HEK293 (cell line): ENCODE results near the gene KANSL3.

Experiments
- ATF2 ChIP-seq: fragments of 450-650 bp; formaldehyde crosslinking; IDR thresholded peaks from 2 replicates; pipeline ENCODE4 v1.5.1; 2016; ENCODE audit warnings: missing biosample characterization, missing genetic modification characterization, low read depth
- BCL6B ChIP-seq: fragments of 450-650 bp; formaldehyde crosslinking; IDR thresholded peaks from 2 replicates; pipeline ENCODE4 v1.5.1; 2017; ENCODE audit warnings: missing biosample characterization, missing genetic modification characterization
- CTCF ChIP-seq: fragments of 450-650 bp; formaldehyde crosslinking; IDR thresholded peaks from 2 replicates; pipeline ENCODE4 v1.5.1; 2016; ENCODE audit warnings: missing biosample characterization, missing genetic modification characterization
- GLI4 ChIP-seq: fragments of 450-650 bp; formaldehyde crosslinking; IDR thresholded peaks from 2 replicates; pipeline ENCODE4 v1.5.1; 2016; ENCODE audit warnings: missing biosample characterization, missing genetic modification characterization
- GLIS2 ChIP-seq: fragments of 450-650 bp; formaldehyde crosslinking; IDR thresholded peaks from 2 replicates; pipeline ENCODE4 v1.5.1; 2016; ENCODE audit warnings: missing biosample characterization, missing genetic modification characterization
- KLF10 ChIP-seq: fragments of 450-650 bp; IDR thresholded peaks from 2 replicates; pipeline ENCODE4 v1.5.1; 2018; ENCODE audit warnings: missing biosample characterization, mild to moderate bottlenecking, missing genetic modification characterization
- KLF8 ChIP-seq: fragments of 450-650 bp; formaldehyde crosslinking; IDR thresholded peaks from 2 replicates; pipeline ENCODE4 v1.5.1; 2016; ENCODE audit warnings: missing biosample characterization, missing genetic modification characterization
- KLF9 ChIP-seq: fragments of 450-650 bp; formaldehyde crosslinking; IDR thresholded peaks from 2 replicates; pipeline ENCODE4 v1.5.1; 2016; ENCODE audit warnings: missing biosample characterization, missing genetic modification characterization, low read depth
- PATZ1 ChIP-seq: fragments of 450-650 bp; formaldehyde crosslinking; IDR thresholded peaks from 2 replicates; pipeline ENCODE4 v1.5.1; 2016; ENCODE audit warnings: missing biosample characterization, missing genetic modification characterization
- PBX3 ChIP-seq: sonication (generic); formaldehyde crosslinking; IDR thresholded peaks from 2 replicates; pipeline ENCODE4 v1.8.1; 2022; ENCODE audit warnings: mild to moderate bottlenecking, moderate library complexity, missing genetic modification reagents
- SCRT1 ChIP-seq: fragments of 450-650 bp; formaldehyde crosslinking; IDR thresholded peaks from 2 replicates; pipeline ENCODE4 v1.5.1; 2016; ENCODE audit warnings: missing biosample characterization, missing genetic modification characterization, borderline replicate concordance
- ZBTB1 ChIP-seq: fragments of 450-650 bp; formaldehyde crosslinking; IDR thresholded peaks from 2 replicates; pipeline ENCODE4 v1.5.1; 2016; ENCODE audit warnings: missing biosample characterization, missing genetic modification characterization
- ZBTB48 ChIP-seq: fragments of 450-650 bp; formaldehyde crosslinking; IDR thresholded peaks from 2 replicates; pipeline ENCODE4 v1.5.1; 2016; ENCODE audit warnings: missing biosample characterization, missing genetic modification characterization
- ZEB2 ChIP-seq: fragments of 450-650 bp; formaldehyde crosslinking; IDR thresholded peaks from 2 replicates; pipeline ENCODE4 v1.5.1; 2016; ENCODE audit warnings: missing biosample characterization, missing genetic modification characterization
- ZFP3 ChIP-seq: fragments of 450-650 bp; formaldehyde crosslinking; IDR thresholded peaks from 2 replicates; pipeline ENCODE4 v1.5.1; 2016; ENCODE audit warnings: low read depth, missing biosample characterization, missing genetic modification characterization
- ZNF146 ChIP-seq: fragments of 450-650 bp; formaldehyde crosslinking; IDR thresholded peaks from 2 replicates; pipeline ENCODE4 v1.5.1; 2016; ENCODE audit warnings: missing biosample characterization, missing genetic modification characterization
- ZNF175 ChIP-seq: fragments of 450-650 bp; formaldehyde crosslinking; IDR thresholded peaks from 2 replicates; pipeline ENCODE4 v1.5.1; 2016; ENCODE audit warnings: missing biosample characterization, missing genetic modification characterization
- ZNF18 ChIP-seq: fragments of 450-650 bp; formaldehyde crosslinking; IDR thresholded peaks from 2 replicates; pipeline ENCODE4 v1.5.1; 2016; ENCODE audit warnings: missing biosample characterization, missing genetic modification characterization
- ZNF274 ChIP-seq, 2 experiments: fragments of 200-500 bp in 1 of 2; fragments of 450-650 bp in 1 of 2; sonication (Bioruptor generic) in 1 of 2; formaldehyde crosslinking in 1 of 2; IDR thresholded peaks; 2 replicates each; pipeline versions ENCODE4 v1.5.1 to v1.6.1; 2014 to 2016; ENCODE audit warnings: borderline replicate concordance in 1 of 2, inconsistent platforms in 1 of 2, low read length in 1 of 2, missing biosample characterization in 1 of 2, missing genetic modification characterization in 1 of 2
- ZNF335 ChIP-seq: fragments of 450-650 bp; formaldehyde crosslinking; conservative IDR thresholded peaks from 2 replicates; pipeline ENCODE4 v1.5.1; 2016; ENCODE audit warnings: missing biosample characterization, missing genetic modification characterization
- ZNF350 ChIP-seq: fragments of 450-650 bp; formaldehyde crosslinking; IDR thresholded peaks from 2 replicates; pipeline ENCODE4 v1.5.0; 2017; ENCODE audit warnings: missing biosample characterization, mild to moderate bottlenecking, missing genetic modification characterization
- ZNF366 ChIP-seq: fragments of 450-650 bp; formaldehyde crosslinking; conservative IDR thresholded peaks from 2 replicates; pipeline ENCODE4 v1.5.1; 2016; ENCODE audit warnings: missing biosample characterization, missing genetic modification characterization
- ZNF514 ChIP-seq: fragments of 450-650 bp; formaldehyde crosslinking; IDR thresholded peaks from 2 replicates; pipeline ENCODE4 v1.5.1; 2016; ENCODE audit warnings: missing biosample characterization, missing genetic modification characterization
- ZNF544 ChIP-seq: fragments of 450-650 bp; formaldehyde crosslinking; IDR thresholded peaks from 2 replicates; pipeline ENCODE4 v1.5.0; 2017; ENCODE audit warnings: missing biosample characterization, missing genetic modification characterization
- ZNF560 ChIP-seq: fragments of 450-650 bp; formaldehyde crosslinking; IDR thresholded peaks from 2 replicates; pipeline ENCODE4 v1.5.1; 2017; ENCODE audit warnings: missing biosample characterization, missing genetic modification characterization, borderline replicate concordance
- ZNF571 ChIP-seq: fragments of 450-650 bp; formaldehyde crosslinking; IDR thresholded peaks from 2 replicates; pipeline ENCODE4 v1.5.0; 2017; ENCODE audit warnings: missing biosample characterization, missing genetic modification characterization
- ZNF585B ChIP-seq: fragments of 450-650 bp; formaldehyde crosslinking; IDR thresholded peaks from 2 replicates; pipeline ENCODE4 v1.5.1; 2016; ENCODE audit warnings: missing biosample characterization, missing genetic modification characterization
- ZNF596 ChIP-seq: fragments of 450-650 bp; IDR thresholded peaks from 2 replicates; pipeline ENCODE4 v1.5.0; 2018; ENCODE audit warnings: missing biosample characterization, mild to moderate bottlenecking, missing genetic modification characterization, moderate library complexity
- ZNF629 ChIP-seq: fragments of 450-650 bp; formaldehyde crosslinking; IDR thresholded peaks from 2 replicates; pipeline ENCODE4 v1.5.1; 2017; ENCODE audit warnings: missing biosample characterization, missing genetic modification characterization
- ZNF76 ChIP-seq: fragments of 450-650 bp; formaldehyde crosslinking; IDR thresholded peaks from 2 replicates; pipeline ENCODE4; 2016; ENCODE audit warnings: low read depth, missing biosample characterization, missing genetic modification characterization, borderline replicate concordance

The KANSL3 gene

GRCh38 chr2:96556441-96557330 lies 81.4 kb downstream of the KANSL3 start (continued):
- TF ChIP-seq ATF2 (tag by site-specific recombination), result 0 out of 2 replicates have a peak, but pooled peaks have one; percentile 12
- no peak for TF ChIP-seq ZBTB1
- peak; percentile 44; the same call in 1 of the 2 replicates for TF ChIP-seq ZNF335
- no peak for TF ChIP-seq ZNF146 (tag by site-specific recombination)
- no peak for TF ChIP-seq PBX3 (CRISPR knock-in tag)
- no peak for TF ChIP-seq ZNF175 (tag by site-specific recombination)
- TF ChIP-seq BCL6B (tag by site-specific recombination), result peak; percentile 20; the same call in 1 of the 2 replicates
- TF ChIP-seq GLIS2 (tag by site-specific recombination), result peak; percentile 19; the same call in 1 of the 2 replicates
- no peak for TF ChIP-seq CTCF
- no peak for TF ChIP-seq ZNF274 (IDR thresholded peaks at IDR 0.05; ENCODE audit: low read length)
- no peak for TF ChIP-seq ZNF274 (tag by site-specific recombination; IDR thresholded peaks at IDR 0.05; ENCODE audit: borderline replicate concordance)
- no peak for TF ChIP-seq ZNF76 (tag by site-specific recombination)
- TF ChIP-seq GLI4, result no peak
- peak; percentile 45; the same call in 1 of the 2 replicates for TF ChIP-seq KLF10
- no peak for TF ChIP-seq ZNF350
- TF ChIP-seq ZBTB48 (tag by site-specific recombination), result no peak
- no peak for TF ChIP-seq ZNF585B
- no peak for TF ChIP-seq KLF9 (tag by site-specific recombination)
- TF ChIP-seq ZNF366, result 0 out of 2 replicates have a peak, but pooled peaks have one; percentile 25
- TF ChIP-seq ZFP3 (tag by site-specific recombination), result no peak
- TF ChIP-seq SCRT1, result no peak
- 0 out of 2 replicates have a peak, but pooled peaks have one; percentile 34 for TF ChIP-seq PATZ1 (tag by site-specific recombination)
- no peak for TF ChIP-seq ZNF514 (tag by site-specific recombination)
- no peak for TF ChIP-seq ZNF544
- no peak for TF ChIP-seq ZNF560 (tag by site-specific recombination)
- peak; percentile 58 for TF ChIP-seq ZEB2
- TF ChIP-seq ZNF571 (tag by site-specific recombination), result no peak
- TF ChIP-seq KLF8 (tag by site-specific recombination), result 0 out of 2 replicates have a peak, but pooled peaks have one; percentile 38
- peak; percentile 95 for TF ChIP-seq ZNF629 (tag by site-specific recombination)
- TF ChIP-seq ZNF596 (tag by site-specific recombination), result no peak
- TF ChIP-seq ZNF18 (tag by site-specific recombination), result no peak
